Globus pallidus (tissue), 1 donor: ENCODE data around the gene SEC14L5.

Source experiments
- DNase-seq: peaks from one replicate; pipeline ENCODE4 v3.0.0-alpha.2; 2015; ENCODE audit warnings: low spot score

SEC14L5 gene

GRCh38 chr16:4984174-4984990 lies 26.3 kb downstream of the SEC14L5 start:
- no peak for DNase-seq

- DNase-seq, result no peak
Observed at GRCh38 chr16:4987250-4987579, 29.1 kb downstream of the SEC14L5 start.

- no peak for DNase-seq
Observed at GRCh38 chr16:4987580-4988374, 29.6 kb downstream of the SEC14L5 start.

- no peak for DNase-seq
Observed at GRCh38 chr16:4988647-4989046, 30.5 kb downstream of the SEC14L5 start.

- no peak for DNase-seq
Observed at GRCh38 chr16:4989391-4990006, 31.4 kb downstream of the SEC14L5 start.

GRCh38 chr16:4990415-4990814 lies 32.3 kb downstream of the SEC14L5 start:
- no peak for DNase-seq

- DNase-seq, result no peak
Observed at GRCh38 chr16:4991754-4992153, 33.6 kb downstream of the SEC14L5 start.

- DNase-seq, result peak; percentile 82
Observed at GRCh38 chr16:4994719-4995434, 36.7 kb downstream of the SEC14L5 start.

- no peak for DNase-seq
Observed at GRCh38 chr16:5000573-5001001, 42.5 kb downstream of the SEC14L5 start.

- DNase-seq, result no peak
Observed at GRCh38 chr16:5001571-5001970, 43.4 kb downstream of the SEC14L5 start.

- no peak for DNase-seq
Observed at GRCh38 chr16:5001986-5002385, 43.9 kb downstream of the SEC14L5 start.

GRCh38 chr16:5002699-5003143 lies 44.6 kb downstream of the SEC14L5 start:
- DNase-seq, result no peak

GRCh38 chr16:5003211-5003610 lies 45.1 kb downstream of the SEC14L5 start:
- no peak for DNase-seq

GRCh38 chr16:5003828-5004227 lies 45.7 kb downstream of the SEC14L5 start:
- DNase-seq, result no peak

- DNase-seq, result no peak
Observed at GRCh38 chr16:5004311-5004710, 46.2 kb downstream of the SEC14L5 start.

- DNase-seq, result no peak
Observed at GRCh38 chr16:5005916-5006315, 47.8 kb downstream of the SEC14L5 start.

GRCh38 chr16:5006348-5007193 lies 48.4 kb downstream of the SEC14L5 start:
- DNase-seq, result no peak

GRCh38 chr16:5007256-5007655 lies 49.1 kb downstream of the SEC14L5 start:
- DNase-seq, result no peak

GRCh38 chr16:5008311-5008731 lies 50.2 kb downstream of the SEC14L5 start:
- DNase-seq, result no peak

- DNase-seq, result no peak
Observed at GRCh38 chr16:5010576-5011329, 52.6 kb downstream of the SEC14L5 start.
